MCF 10A (cell line): ENCODE results near the gene HMG20A. TPM values are rescaled to one million over a fixed set of nuclear protein-coding genes. Genes with fewer than 3 reads are reported as not detected.

Source experiments
- BruUV-seq: library from RNA; stranded (reverse); fragments of 400-500 nt; replicated peaks from 2 replicates; lab custom pipeline; 2021; lab: Mats Ljungman, UMichigan
- CTCF ChIA-PET: fragments of 300-600 bp; sonication (Branson Sonifier 250); formaldehyde crosslinking; extraction: SDS; loops from one replicate; lab custom pipeline; 2021; ENCODE audit warnings: antibody characterized with exemption, inconsistent platforms; lab: Yijun Ruan, JAX
- POLR2A ChIA-PET: fragments of 300-600, 350-650 bp; sonication (Branson Sonifier 250); formaldehyde crosslinking; extraction: SDS; loops from one replicate; lab custom pipeline; 2020; ENCODE audit warnings: antibody characterized with exemption, inconsistent platforms; lab: Yijun Ruan, JAX
- DNase-seq: peaks from one replicate; pipeline ENCODE4 v3.0.0-alpha.2; 2018; ENCODE audit not compliant: unreplicated experiment
- H3K27ac Mint-ChIP-seq: one replicate; pipeline ENCODE4 v1.8.0; 2022; ENCODE audit warnings: mild to moderate bottlenecking, low read depth, mixed read lengths; ENCODE audit not compliant: unreplicated experiment
- H3K27me3 Mint-ChIP-seq: one replicate; pipeline ENCODE4 v1.8.0; 2022; ENCODE audit warnings: mixed read lengths; ENCODE audit not compliant: insufficient read depth, unreplicated experiment
- H3K36me3 Mint-ChIP-seq: one replicate; pipeline ENCODE4 v1.8.0; 2022; ENCODE audit warnings: mild to moderate bottlenecking, moderate library complexity, mixed read lengths; ENCODE audit not compliant: insufficient read depth, unreplicated experiment
- H3K4me1 Mint-ChIP-seq: one replicate; pipeline ENCODE4 v1.8.0; 2022; ENCODE audit warnings: mixed read lengths; ENCODE audit not compliant: insufficient read depth, unreplicated experiment
- H3K4me3 Mint-ChIP-seq: one replicate; pipeline ENCODE4 v1.8.0; 2022; ENCODE audit warnings: mild to moderate bottlenecking, moderate library complexity, mixed read lengths; ENCODE audit not compliant: unreplicated experiment
- H3K9me3 Mint-ChIP-seq: one replicate; pipeline ENCODE4 v1.8.0; 2022; ENCODE audit warnings: mixed read lengths; ENCODE audit not compliant: unreplicated experiment
- intact Hi-C: fragments of 100-400 bp; cut with micrococcal nuclease; formaldehyde crosslinking; loops from 2 replicates; pipeline ENCODE4 v1.14.1; 2022
- total RNA-seq: library from RNA; stranded (reverse); gene quantifications from 2 replicates; pipeline ENCODE4 v1.2.3, GENCODE V29; 2022
- TF ChIP-seq, protein P1 (sequence below): fragments of 200-600 bp; IDR thresholded peaks from one replicate; pipeline ENCODE4 v1.8.0; 2022; ENCODE audit warnings: antibody characterized with exemption, mild to moderate bottlenecking; ENCODE audit not compliant: unreplicated experiment

Gene HMG20A
- total RNA-seq, 1 experiment from 2014 or later: 39.7 TPM

DNA sequence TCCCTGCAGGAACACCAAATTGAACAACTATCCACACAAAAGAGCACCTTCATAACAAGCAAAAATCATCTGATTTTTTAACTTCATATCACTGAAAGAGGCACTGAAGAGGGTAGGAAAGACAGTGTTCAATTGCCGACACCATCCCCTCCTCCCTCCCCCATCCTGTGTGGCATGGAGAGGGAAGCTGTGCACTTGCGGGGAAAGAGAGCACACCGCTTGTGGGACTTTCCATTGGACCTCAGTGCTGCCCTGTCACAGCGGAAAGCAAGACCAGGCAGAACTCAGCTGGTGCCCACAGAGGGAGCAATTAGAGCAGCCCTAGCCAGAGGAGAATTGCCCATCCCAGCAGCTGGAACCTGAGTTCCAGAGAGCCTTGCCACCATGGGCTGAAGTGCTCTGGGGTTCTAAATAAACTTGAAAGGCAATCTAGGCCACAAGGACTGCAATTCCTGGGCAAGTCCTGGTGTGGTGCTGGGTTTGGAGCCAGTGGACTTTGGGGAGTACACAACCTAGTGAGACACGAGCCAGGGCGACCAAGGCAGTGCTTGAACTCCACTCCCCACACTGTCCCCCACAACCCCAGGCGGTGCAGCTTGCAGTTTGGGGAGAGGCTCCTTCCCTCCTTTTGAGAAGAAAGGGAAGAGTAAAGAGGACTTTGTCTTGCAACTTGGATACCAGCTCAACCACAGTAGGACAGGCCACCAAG lies 27.8 kb upstream of the HMG20A start:
- CTCF ChIA-PET: no interaction called here
- POLR2A ChIA-PET: no interaction called here

DNA sequence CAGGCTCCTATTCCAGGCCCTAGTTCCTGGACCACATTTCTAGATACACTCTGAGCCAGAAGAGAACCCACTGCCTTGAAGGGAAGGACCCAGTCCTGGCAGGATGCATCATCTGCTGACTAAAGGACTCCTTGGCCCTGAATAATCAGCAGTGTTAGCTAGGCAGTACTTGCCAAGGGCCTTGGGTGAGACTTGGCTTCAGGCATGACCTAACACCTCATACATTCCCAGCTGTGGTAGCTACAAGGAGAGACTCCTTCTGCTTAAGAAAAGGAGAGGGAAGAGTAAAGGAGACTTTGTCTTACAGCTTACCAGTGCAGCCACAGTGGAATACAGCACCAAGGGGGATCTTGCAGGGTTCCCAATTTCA lies 27.2 kb upstream of the HMG20A start:
- POLR2A ChIA-PET: interaction anchor here (0.7 kb wide), 1 partner anchor 55 kb away, joined by 3 read pairs; no protein-coding TSS in a partner anchor
- TF ChIP-seq, protein P1, sequence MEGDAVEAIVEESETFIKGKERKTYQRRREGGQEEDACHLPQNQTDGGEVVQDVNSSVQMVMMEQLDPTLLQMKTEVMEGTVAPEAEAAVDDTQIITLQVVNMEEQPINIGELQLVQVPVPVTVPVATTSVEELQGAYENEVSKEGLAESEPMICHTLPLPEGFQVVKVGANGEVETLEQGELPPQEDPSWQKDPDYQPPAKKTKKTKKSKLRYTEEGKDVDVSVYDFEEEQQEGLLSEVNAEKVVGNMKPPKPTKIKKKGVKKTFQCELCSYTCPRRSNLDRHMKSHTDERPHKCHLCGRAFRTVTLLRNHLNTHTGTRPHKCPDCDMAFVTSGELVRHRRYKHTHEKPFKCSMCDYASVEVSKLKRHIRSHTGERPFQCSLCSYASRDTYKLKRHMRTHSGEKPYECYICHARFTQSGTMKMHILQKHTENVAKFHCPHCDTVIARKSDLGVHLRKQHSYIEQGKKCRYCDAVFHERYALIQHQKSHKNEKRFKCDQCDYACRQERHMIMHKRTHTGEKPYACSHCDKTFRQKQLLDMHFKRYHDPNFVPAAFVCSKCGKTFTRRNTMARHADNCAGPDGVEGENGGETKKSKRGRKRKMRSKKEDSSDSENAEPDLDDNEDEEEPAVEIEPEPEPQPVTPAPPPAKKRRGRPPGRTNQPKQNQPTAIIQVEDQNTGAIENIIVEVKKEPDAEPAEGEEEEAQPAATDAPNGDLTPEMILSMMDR: no peak
- Mint-ChIP-seq H3K36me3 (no peaks in the 10 kb centered on the region), H3K4me3 (no peak overlapping the region), H3K9me3 (peaks cover 22% of the 10 kb centered on the region), H3K4me1 (no peaks in the 10 kb centered on the region), H3K27me3 (no peaks in the 10 kb centered on the region), H3K27ac (no peak overlapping the region)
- CTCF ChIA-PET: no interaction called here
- intact Hi-C loops: no loop called here
- no peak for DNase-seq
- BruUV-seq: no TSS peak

More for the DNA sequence above, 27.8 kb upstream of the HMG20A start:
- H3K4me1 Mint-ChIP-seq: peaks cover under 1% of the 10 kb centered on the region
- H3K4me3 Mint-ChIP-seq: no peak overlapping the region
- H3K9me3 Mint-ChIP-seq: peaks cover 18% of the 10 kb centered on the region
- TF ChIP-seq, protein P1: no peak
- no TSS peak for BruUV-seq
- no peak for DNase-seq
- no peaks in the 10 kb centered on the region for H3K36me3 Mint-ChIP-seq
- no peak overlapping the region for H3K27ac Mint-ChIP-seq
- intact Hi-C loops: no loop called here
- H3K27me3 Mint-ChIP-seq: no peaks in the 10 kb centered on the region

DNA sequence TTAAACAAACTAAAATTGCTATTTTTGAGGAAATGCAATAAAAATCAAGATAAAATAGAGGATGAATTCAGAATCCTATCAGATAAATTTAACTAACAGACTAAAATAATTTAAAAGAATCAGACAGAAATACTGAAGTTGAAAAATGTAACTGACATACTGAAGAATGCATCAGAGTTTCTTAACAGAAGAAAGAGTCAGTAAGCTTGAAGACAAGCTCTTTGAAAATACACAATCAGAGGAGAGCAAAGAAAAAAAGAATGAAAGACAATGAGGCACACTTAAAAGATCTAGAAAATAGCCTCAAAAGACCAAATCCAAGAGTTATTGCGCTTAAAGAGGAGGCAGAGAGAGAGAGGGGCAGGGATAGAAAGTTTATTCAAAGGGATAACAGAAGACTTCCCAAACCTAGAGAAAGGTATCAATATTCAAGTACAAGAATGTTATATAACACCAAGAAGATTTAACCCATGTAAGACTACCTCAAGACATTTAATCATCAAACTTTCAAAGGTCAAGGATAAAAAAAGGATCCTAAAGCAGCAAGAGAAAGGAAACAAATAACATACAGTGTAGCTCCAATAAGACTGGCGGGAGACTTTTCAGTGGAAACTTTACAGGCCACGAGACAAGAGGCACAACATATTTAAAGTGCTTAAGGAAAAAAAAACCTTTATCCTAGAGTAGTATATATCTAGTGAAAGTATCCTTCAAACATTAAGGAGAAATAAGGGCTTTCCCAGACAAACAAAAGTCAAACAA lies 25.5 kb upstream of the HMG20A start:
- intact Hi-C loops: no loop called here
- Mint-ChIP-seq H3K27ac (no peak overlapping the region), H3K27me3 (no peaks in the 10 kb centered on the region), H3K9me3 (peaks cover 36% of the 10 kb centered on the region), H3K36me3 (no peaks in the 10 kb centered on the region), H3K4me1 (no peaks in the 10 kb centered on the region), H3K4me3 (no peak overlapping the region)
- DNase-seq: no peak
- ChIA-PET CTCF (no interaction called here), POLR2A (no interaction called here)
- TF ChIP-seq, protein P1: no peak
- no TSS peak for BruUV-seq

DNA sequence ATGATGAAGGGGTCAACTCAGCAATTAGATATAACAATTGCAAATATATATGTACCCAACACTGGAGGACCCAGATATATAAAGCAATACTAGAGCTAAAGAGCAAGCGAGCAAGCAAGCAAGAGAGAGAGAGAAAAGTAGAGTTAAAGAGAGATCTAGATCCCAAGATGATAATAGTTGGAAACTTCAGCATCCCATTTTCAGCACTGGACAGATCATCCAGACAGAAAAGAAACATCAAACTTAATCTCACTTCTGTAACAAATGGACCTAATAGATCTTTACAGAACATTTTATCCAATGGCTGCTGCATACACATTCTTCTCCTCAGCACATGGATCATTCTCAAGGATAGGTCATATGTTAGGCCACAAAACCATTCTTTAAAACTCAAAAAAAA lies 24.0 kb upstream of the HMG20A start:
- POLR2A ChIA-PET: no interaction called here
- H3K27me3 Mint-ChIP-seq: no peaks in the 10 kb centered on the region
- no TSS peak for BruUV-seq
- H3K4me1 Mint-ChIP-seq: no peaks in the 10 kb centered on the region
- no peak for DNase-seq
- no peak overlapping the region for H3K27ac Mint-ChIP-seq
- H3K9me3 Mint-ChIP-seq: peaks cover 37% of the 10 kb centered on the region
- TF ChIP-seq, protein P1: no peak
- intact Hi-C loops: no loop called here
- CTCF ChIA-PET: no interaction called here
- no peaks in the 10 kb centered on the region for H3K36me3 Mint-ChIP-seq
- H3K4me3 Mint-ChIP-seq: no peak overlapping the region
